HepG2 (cell line): ENCODE data around the gene PFN4. TPM values are rescaled to one million over a fixed set of nuclear protein-coding genes. Genes with fewer than 3 reads are reported as not detected.

ENCODE experiments used
- ARID4A ChIP-seq: sonication (generic); formaldehyde crosslinking; IDR thresholded peaks from 2 replicates; pipeline ENCODE4 v1.5.0; 2020; ENCODE audit warnings: mild to moderate bottlenecking, missing genetic modification reagents, borderline replicate concordance
- ETV5 ChIP-seq: IDR thresholded peaks from 2 replicates; pipeline ENCODE4 v1.6.1; 2018; ENCODE audit warnings: missing biosample characterization, missing genetic modification reagents, inconsistent platforms, borderline replicate concordance
- FOXA1 ChIP-seq, 2 experiments: fragments of 450-650 bp in 1 of 2; sonication (generic) in 1 of 2; formaldehyde crosslinking in 1 of 2; IDR thresholded peaks; 2 replicates each; pipeline versions ENCODE4 v1.4.0 to v1.6.1; 2016 to 2020; ENCODE audit warnings: missing genetic modification reagents in 1 of 2
- GTF2F1 ChIP-seq: fragments of 150-350 bp; IDR thresholded peaks from 2 replicates; pipeline ENCODE4 v1.6.1; 2014; ENCODE audit warnings: low read length
- HDAC2 ChIP-seq: sonication (generic); formaldehyde crosslinking; IDR thresholded peaks from 2 replicates; pipeline ENCODE4 v1.4.0; 2020; ENCODE audit warnings: missing genetic modification reagents
- HNRNPUL1 ChIP-seq: fragments of 200-400 bp; formaldehyde crosslinking; IDR thresholded peaks from 2 replicates; pipeline ENCODE4 v1.6.1; 2017; ENCODE audit warnings: low read depth, mild to moderate bottlenecking, low read length, moderate library complexity
- KDM1A ChIP-seq: IDR thresholded peaks from 2 replicates; pipeline ENCODE4 v1.6.1; 2016; ENCODE audit warnings: missing compliant biosample characterization
- RELA ChIP-seq: sonication (generic); formaldehyde crosslinking; IDR thresholded peaks from 2 replicates; pipeline ENCODE4 v1.4.0; 2020; ENCODE audit warnings: missing genetic modification reagents
- SMYD3 ChIP-seq: sonication (generic); formaldehyde crosslinking; IDR thresholded peaks from 2 replicates; pipeline ENCODE4 v1.8.1; 2023; ENCODE audit warnings: mild to moderate bottlenecking, missing genetic modification reagents
- TEAD3 ChIP-seq: optimal IDR thresholded peaks from 2 replicates; pipeline ENCODE3; 2016; ENCODE audit warnings: borderline replicate concordance
- TRIM24 ChIP-seq: sonication (generic); formaldehyde crosslinking; IDR thresholded peaks from 2 replicates; pipeline ENCODE4 v1.8.0; 2022; ENCODE audit warnings: mild to moderate bottlenecking, missing genetic modification reagents
- ZBTB49 ChIP-seq: sonication (generic); formaldehyde crosslinking; IDR thresholded peaks from 2 replicates; pipeline ENCODE4 v1.4.0; 2020; ENCODE audit warnings: missing genetic modification reagents, borderline replicate concordance
- ZFP36L2 ChIP-seq: sonication (generic); formaldehyde crosslinking; IDR thresholded peaks from 2 replicates; pipeline ENCODE4 v1.4.0; 2020; ENCODE audit warnings: missing genetic modification reagents
- ZFX ChIP-seq: sonication (generic); formaldehyde crosslinking; IDR thresholded peaks from 2 replicates; pipeline ENCODE4 v1.4.0; 2020; ENCODE audit warnings: mild to moderate bottlenecking, low read depth, missing genetic modification reagents, moderate library complexity
- ZFYVE20 ChIP-seq: sonication (generic); formaldehyde crosslinking; IDR thresholded peaks from 2 replicates; pipeline ENCODE4 v1.8.0; 2023; ENCODE audit warnings: low read depth, mild to moderate bottlenecking, moderate library complexity, missing genetic modification reagents, borderline replicate concordance
- ZNF34 ChIP-seq: sonication (generic); formaldehyde crosslinking; IDR thresholded peaks from 2 replicates; pipeline ENCODE4 v1.4.0; 2020; ENCODE audit warnings: mild to moderate bottlenecking, missing genetic modification reagents, borderline replicate concordance
- ZNF350 ChIP-seq: sonication (generic); formaldehyde crosslinking; IDR thresholded peaks from 2 replicates; pipeline ENCODE4 v1.4.0; 2020; ENCODE audit warnings: mild to moderate bottlenecking, low read depth, missing genetic modification reagents, borderline replicate concordance
- ZNF441 ChIP-seq: sonication (generic); formaldehyde crosslinking; IDR thresholded peaks from 2 replicates; pipeline ENCODE4 v1.7.0; 2021; ENCODE audit warnings: missing genetic modification reagents, borderline replicate concordance
- ZNF446 ChIP-seq: sonication (generic); formaldehyde crosslinking; IDR thresholded peaks from 2 replicates; pipeline ENCODE4 v1.5.0; 2020; ENCODE audit warnings: mild to moderate bottlenecking, missing genetic modification reagents
- ZNF768 ChIP-seq: sonication (generic); formaldehyde crosslinking; IDR thresholded peaks from 2 replicates; pipeline ENCODE4 v1.4.0; 2020; ENCODE audit warnings: missing genetic modification reagents
- ZSCAN29 ChIP-seq: sonication (generic); formaldehyde crosslinking; conservative IDR thresholded peaks from 2 replicates; pipeline ENCODE4 v1.4.0; 2020; ENCODE audit warnings: mild to moderate bottlenecking, missing genetic modification reagents
- polyA plus RNA-seq, 8 experiments: library from polyadenylated mRNA; depleted of rRNA in 3 of 8; stranded (reverse) in 7 of 8; unstranded in 1 of 8; fragments of >200 nt; fragmentation: Illumina TruSeq in 4 of 8; extraction: Trizol in 4 of 8; gene quantifications; 2 replicates each; pipeline versions ENCODE4 v1.2.1 to v1.2.3, GENCODE V29; 2011 to 2016; ENCODE audit warnings: low read depth in 4 of 8, missing spikeins in 1 of 8, mixed read lengths in 1 of 8; ENCODE audit not compliant: insufficient read depth in 1 of 8
- total RNA-seq, 5 experiments: library from RNA; depleted of rRNA; stranded (reverse); fragments of >200 nt; fragmentation: Illumina TruSeq; extraction: Trizol; gene quantifications; 2 replicates each; pipeline ENCODE4 v1.2.3, GENCODE V29; 2016; ENCODE audit warnings: low read depth in 1 of 5

PFN4 gene
- total and polyA plus RNA-seq, 2 of the 13 experiments (the other 11 are each of a cell fraction or from before 2014, with no cell fraction given): 0.12 to 0.20 TPM

GRCh38 chr2:24075915-24076848, 47.0 kb downstream of the PFN4 start, which contains the start of gene SF3B6 (continued):
- TF ChIP-seq KDM1A (CRISPR knock-in tag): peak; percentile 81
- peak; percentile 98 for TF ChIP-seq HDAC2 (CRISPR knock-in tag)
- TF ChIP-seq FOXA1 (IDR thresholded peaks at IDR 0.05): no peak
- peak; percentile 81; the same call in 1 of the 2 replicates for TF ChIP-seq FOXA1 (CRISPR knock-in tag; IDR thresholded peaks at IDR 0.05)
- peak; percentile 96; the same call in 1 of the 2 replicates for TF ChIP-seq ZNF34 (CRISPR knock-in tag)
- peak; percentile 99 for TF ChIP-seq ETV5 (CRISPR knock-in tag)
- peak; percentile 80; the same call in 1 of the 2 replicates for TF ChIP-seq ZFX (CRISPR knock-in tag)
- TF ChIP-seq ZSCAN29: peak; percentile 96
- peak; percentile 58; the same call in 1 of the 2 replicates for TF ChIP-seq RELA
- TF ChIP-seq ZBTB49 (CRISPR knock-in tag): peak; percentile 80; the same call in 1 of the 2 replicates
- TF ChIP-seq HNRNPUL1: no peak
- TF ChIP-seq ZNF441 (CRISPR knock-in tag): peak; percentile 82; the same call in 1 of the 2 replicates
- peak; percentile 75; the same call in 1 of the 2 replicates for TF ChIP-seq GTF2F1
- TF ChIP-seq SMYD3 (CRISPR knock-in tag): peak; percentile 85; the same call in 1 of the 2 replicates
- peak; percentile 100 for TF ChIP-seq ZNF350 (CRISPR knock-in tag)
- peak; percentile 89 for TF ChIP-seq TEAD3 (CRISPR knock-in tag)
- TF ChIP-seq ZFYVE20: 0 out of 2 replicates have a peak, but pooled peaks have one; percentile 34
- TF ChIP-seq ARID4A (CRISPR knock-in tag): peak; percentile 96
- no peak for TF ChIP-seq TRIM24 (CRISPR knock-in tag)
- TF ChIP-seq ZNF446 (CRISPR knock-in tag): no peak
- TF ChIP-seq ZNF768 (CRISPR knock-in tag): peak; percentile 84
- no peak for TF ChIP-seq ZFP36L2
